ENCODE measurements around the gene CST3.

DNA sequence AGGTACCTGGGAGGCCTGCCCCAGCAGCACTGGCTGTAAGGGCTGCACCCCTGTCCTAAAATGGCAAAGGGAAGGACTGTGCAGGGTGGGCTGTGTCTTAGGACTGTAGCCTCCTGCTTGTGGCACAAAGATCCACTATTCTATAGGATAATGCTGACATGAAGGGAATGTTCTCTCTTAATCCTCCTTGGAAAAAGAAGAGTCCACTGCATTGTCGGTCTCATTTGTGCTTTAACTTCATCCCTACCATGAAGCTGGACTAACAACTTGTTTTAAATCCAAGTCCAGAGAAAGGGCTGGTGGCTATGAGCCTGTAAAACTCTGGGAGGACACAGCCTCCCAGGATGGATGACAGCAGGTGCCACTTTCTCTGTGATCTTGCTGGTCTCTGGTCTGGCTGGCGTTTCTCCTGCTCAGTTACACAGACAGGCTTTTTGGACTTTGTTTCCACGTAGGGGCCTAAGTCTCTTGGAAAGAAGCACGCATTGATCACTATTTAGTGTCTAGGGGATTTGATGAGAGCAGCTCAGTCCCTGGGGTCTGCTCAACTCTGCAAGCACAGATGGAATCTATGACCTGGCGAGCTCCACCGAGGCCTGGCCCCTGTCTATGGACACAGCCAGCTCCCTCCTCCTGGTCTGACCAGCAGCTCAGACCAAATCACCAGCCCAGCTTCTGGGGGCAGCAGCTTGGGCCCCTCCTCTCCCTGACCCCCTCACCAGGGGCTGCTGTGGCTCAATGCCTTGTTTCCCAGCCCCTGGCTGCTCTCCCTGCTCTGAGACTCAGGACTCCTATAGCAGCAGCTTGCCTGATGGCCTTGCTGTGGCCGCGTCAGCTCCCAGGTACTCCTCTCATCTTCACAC lies 4.8 kb downstream of the CST3 start:
- TF ChIP-seq TAF1 (IDR thresholded peaks at IDR 0.05; ENCODE audit: low read depth) (no peak), EP300 (IDR thresholded peaks at IDR 0.05; ENCODE audit: borderline replicate concordance) (no peak), FOXM1 (IDR thresholded peaks at IDR 0.05; ENCODE audit: borderline replicate concordance, low read depth) (no peak)
- TF ChIP-seq, protein P1, sequence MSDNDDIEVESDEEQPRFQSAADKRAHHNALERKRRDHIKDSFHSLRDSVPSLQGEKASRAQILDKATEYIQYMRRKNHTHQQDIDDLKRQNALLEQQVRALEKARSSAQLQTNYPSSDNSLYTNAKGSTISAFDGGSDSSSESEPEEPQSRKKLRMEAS (IDR thresholded peaks at IDR 0.05) = no peak

Measured in Ishikawa (cell line).